Astrocyte of the spinal cord (primary cell): ENCODE data around the gene LEF1.

Experiments used
- DNase-seq: peaks from one replicate; pipeline ENCODE4 v3.0.0; 2011; ENCODE audit warnings: low read depth, low spot score
- H3K4me3 ChIP-seq: 2 replicates; pipeline ENCODE4 v1.5.1; 2011; ENCODE audit warnings: low read depth, mild to moderate bottlenecking, low read length, moderate library complexity
- in situ Hi-C: cut with HindIII; loops from 2 replicates; pipeline ENCODE4 v1.10.0; 2017; ENCODE audit warnings: low sequenced_read_pairs
- TF ChIP-seq, protein P1 (sequence below): IDR thresholded peaks from 2 replicates; pipeline ENCODE4 v1.5.1; 2012; ENCODE audit warnings: low read depth, mild to moderate bottlenecking, low read length, inconsistent platforms

LEF1 gene

DNA sequence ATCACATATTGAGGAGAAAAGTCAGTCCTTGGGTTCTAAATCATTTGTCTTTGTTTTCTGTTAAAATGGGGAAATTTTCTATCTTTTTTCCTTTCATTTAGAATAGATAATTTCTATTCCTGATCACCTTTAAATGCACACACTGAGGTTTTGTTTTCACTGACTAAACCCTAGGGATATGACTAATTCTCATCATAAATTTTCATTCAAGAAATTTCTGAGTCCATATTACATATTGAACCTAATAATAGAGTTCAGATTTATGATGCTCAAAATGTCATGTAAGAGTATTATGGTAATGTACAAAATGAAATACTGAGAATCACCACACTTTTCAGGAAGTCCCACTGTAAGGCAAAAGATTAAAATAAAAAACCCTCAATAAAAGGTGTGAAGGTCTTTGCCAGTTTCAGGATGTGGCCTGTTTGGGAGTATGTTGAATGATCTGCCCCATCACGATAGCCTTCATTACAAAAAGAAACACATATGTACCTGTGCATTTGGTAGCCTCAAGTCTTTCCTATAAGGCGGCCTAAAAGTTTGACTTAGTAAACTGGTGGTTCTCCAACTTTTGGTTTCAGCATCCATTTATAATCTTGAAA is 49.4 kb downstream of the LEF1 start:
- TF ChIP-seq, protein P1, sequence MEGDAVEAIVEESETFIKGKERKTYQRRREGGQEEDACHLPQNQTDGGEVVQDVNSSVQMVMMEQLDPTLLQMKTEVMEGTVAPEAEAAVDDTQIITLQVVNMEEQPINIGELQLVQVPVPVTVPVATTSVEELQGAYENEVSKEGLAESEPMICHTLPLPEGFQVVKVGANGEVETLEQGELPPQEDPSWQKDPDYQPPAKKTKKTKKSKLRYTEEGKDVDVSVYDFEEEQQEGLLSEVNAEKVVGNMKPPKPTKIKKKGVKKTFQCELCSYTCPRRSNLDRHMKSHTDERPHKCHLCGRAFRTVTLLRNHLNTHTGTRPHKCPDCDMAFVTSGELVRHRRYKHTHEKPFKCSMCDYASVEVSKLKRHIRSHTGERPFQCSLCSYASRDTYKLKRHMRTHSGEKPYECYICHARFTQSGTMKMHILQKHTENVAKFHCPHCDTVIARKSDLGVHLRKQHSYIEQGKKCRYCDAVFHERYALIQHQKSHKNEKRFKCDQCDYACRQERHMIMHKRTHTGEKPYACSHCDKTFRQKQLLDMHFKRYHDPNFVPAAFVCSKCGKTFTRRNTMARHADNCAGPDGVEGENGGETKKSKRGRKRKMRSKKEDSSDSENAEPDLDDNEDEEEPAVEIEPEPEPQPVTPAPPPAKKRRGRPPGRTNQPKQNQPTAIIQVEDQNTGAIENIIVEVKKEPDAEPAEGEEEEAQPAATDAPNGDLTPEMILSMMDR = no peak
- no peak overlapping the region for H3K4me3 ChIP-seq
- in situ Hi-C loops = no loop called here
- no peak for DNase-seq

DNA sequence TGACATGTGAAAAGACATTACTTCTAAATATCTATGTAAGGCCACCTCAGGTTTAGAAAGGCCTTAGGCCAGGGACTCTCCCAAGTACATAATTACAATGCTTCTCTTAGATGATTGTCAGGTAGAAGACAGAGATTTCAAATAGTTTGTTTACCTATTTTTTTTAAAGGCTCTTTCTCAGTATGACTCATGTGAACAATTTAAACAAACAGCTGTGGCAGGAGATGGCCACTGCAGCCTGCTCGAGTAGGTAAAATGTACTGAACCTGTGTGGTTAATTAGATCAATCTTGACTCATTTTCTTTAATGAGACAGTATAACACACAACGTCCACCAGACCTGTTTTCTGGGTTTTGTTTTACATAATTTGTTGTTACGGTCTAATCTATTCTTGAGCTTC is 50.2 kb downstream of the LEF1 start:
- TF ChIP-seq, protein P1 = no peak
- H3K4me3 ChIP-seq = no peak overlapping the region
- in situ Hi-C loops = no loop called here
- DNase-seq = peak; percentile 22

DNA sequence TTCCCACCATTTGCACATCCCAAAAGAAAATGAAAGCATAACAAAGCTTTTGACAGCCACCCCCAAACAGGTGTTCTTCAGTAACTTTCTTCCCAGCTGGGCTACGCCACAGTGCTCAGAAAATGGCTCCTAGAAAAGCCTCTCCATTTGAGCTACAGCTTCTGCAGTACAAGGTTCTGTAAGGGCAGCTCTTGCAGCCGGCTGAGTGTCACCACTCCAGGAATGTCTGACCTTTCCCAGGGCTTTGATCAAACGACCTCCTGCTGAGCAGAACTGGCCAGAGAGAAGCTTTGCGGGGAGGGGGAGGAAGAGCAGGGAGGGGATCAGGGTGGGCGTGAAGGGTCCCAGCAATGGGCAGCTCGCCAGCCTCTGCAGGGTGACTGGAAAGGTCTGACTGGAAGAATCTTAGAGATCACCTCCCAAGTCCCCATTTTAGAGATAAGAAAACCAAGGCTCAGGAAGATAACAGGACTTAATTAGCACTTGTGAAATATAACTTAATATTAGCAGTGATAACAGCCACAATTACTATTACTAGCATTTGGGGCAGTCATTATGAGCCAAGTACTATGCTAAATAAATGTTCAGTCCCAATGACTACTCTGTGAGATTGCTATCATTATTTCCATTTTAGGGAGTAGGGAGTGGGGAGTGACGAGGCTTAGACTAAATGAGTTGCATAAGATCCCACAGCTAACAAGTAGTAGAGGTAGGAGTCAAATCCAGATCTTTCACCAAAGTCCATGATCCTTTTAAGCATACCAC is 51.1 kb downstream of the LEF1 start:
- no peak overlapping the region for H3K4me3 ChIP-seq
- DNase-seq = peak; percentile 29
- in situ Hi-C loops = no loop called here
- TF ChIP-seq, protein P1 = no peak

DNA sequence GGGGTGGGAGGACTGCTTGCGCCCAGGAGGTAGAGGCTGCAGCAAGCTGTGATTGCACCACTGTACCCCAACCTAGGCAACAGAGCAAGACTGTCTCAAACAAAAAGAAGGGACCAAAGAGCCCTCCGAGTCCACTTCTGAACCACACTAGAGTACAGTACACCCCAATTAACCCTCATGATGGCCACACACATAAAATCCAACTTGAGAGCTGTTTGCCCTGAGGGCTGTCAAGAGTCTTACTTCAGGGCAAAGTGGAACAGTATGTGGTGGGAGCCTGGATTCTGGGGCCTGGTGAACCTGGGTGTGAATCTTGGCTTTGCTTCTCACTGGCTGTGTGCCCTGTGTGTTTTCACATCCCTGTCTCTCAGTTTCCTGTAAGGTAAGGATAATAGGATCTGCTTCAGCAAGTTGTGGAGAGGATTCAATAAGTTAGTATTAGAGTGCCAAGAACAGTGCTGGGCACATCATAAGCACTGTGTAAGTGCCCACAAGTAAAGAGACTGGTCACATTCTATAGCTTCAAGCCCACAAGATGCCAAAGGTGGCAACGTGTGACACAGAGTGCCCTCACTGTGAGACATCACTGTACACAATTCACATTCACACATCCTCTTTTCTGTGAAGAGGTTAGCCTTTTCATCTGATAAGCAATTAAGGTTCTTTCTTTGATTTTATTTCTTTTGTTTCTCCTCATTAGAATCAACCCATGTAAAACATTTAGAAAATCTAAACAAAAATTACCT is 52.1 kb downstream of the LEF1 start:
- H3K4me3 ChIP-seq = no peak overlapping the region
- TF ChIP-seq, protein P1 = no peak
- no peak for DNase-seq
- in situ Hi-C loops = no loop called here

DNA sequence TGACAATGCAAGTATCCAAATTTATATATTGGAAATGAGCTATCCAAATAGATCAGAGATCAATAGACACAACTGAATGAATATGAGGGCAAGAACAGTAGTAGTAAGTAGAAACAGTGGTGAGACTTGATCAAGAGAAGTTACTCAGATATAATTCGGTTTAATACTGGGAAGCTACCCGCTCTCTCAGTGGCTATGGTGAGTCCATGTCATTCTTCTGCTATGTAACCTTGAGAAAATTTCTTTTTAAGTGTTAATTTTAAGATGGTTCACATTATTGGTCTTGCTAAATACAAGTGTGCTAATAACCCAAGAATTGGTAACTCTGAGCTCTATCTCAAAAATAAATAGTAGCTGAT is 53.6 kb downstream of the LEF1 start:
- H3K4me3 ChIP-seq = no peak overlapping the region
- in situ Hi-C loops = no loop called here

DNA sequence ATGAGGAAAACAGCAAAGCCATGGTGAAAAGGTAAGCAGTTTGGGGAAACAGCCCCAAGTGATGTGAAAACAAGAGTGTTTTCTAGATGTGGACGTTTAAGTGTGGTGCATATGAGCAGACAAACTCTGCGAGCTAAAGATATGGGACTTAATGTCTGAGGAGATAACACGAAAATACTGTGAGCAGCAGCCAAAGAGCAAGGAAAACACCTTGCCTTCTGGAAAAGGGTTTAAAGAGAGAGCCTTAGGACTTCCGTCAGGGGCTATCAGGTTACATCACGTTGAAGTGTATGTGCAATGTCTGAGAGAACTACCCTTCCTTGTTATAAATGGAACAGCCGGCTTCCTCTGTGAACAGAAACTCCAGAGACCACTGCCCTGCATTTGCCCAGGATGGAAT is 54.2 kb downstream of the LEF1 start:
- in situ Hi-C loops = no loop called here
- no peak overlapping the region for H3K4me3 ChIP-seq
- DNase-seq = no peak
- TF ChIP-seq, protein P1 = no peak

More for the DNA sequence above, 53.6 kb downstream of the LEF1 start:
- TF ChIP-seq, protein P1 = no peak
- DNase-seq = no peak
